ENCODE results near the gene KRT31. TPM values are rescaled to one million over a fixed set of nuclear protein-coding genes. Genes with fewer than 3 reads are reported as not detected.
"Not testable (repeated sequence)": the region's sequence is repeated elsewhere in the genome, so short reads cannot be mapped to it uniquely, and the experiment has no call there.

KRT31 gene
- total and polyA plus RNA-seq, 3 donors from 2014 or later = 0.53 to 0.74 TPM; not detected in 1

- 82 to 89% methylated on average over 4 of the region's 4 CpGs for whole genome bisulfite sequencing, 2 donors
- H3K4me3 ChIP-seq = no peak overlapping the region
- H3K36me3 ChIP-seq (ENCODE audit: low read depth, missing control alignments) = no peaks in the 10 kb centered on the region
- no peak for TF ChIP-seq POLR2A (IDR thresholded peaks at IDR 0.05)
- TF ChIP-seq, protein P1, sequence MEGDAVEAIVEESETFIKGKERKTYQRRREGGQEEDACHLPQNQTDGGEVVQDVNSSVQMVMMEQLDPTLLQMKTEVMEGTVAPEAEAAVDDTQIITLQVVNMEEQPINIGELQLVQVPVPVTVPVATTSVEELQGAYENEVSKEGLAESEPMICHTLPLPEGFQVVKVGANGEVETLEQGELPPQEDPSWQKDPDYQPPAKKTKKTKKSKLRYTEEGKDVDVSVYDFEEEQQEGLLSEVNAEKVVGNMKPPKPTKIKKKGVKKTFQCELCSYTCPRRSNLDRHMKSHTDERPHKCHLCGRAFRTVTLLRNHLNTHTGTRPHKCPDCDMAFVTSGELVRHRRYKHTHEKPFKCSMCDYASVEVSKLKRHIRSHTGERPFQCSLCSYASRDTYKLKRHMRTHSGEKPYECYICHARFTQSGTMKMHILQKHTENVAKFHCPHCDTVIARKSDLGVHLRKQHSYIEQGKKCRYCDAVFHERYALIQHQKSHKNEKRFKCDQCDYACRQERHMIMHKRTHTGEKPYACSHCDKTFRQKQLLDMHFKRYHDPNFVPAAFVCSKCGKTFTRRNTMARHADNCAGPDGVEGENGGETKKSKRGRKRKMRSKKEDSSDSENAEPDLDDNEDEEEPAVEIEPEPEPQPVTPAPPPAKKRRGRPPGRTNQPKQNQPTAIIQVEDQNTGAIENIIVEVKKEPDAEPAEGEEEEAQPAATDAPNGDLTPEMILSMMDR (IDR thresholded peaks at IDR 0.05) = no peak
- H3K4me1 ChIP-seq = no peaks in the 10 kb centered on the region
- DNase-seq = no peak
- H3K9me3 ChIP-seq = no peaks in the 10 kb centered on the region
- H3K27me3 ChIP-seq = no peaks in the 10 kb centered on the region
- no peak overlapping the region for H3K27ac ChIP-seq
- intact Hi-C loops (cut with DNase I; ENCODE audit: low total_unique reads) = no loop called here
Observed at GRCh38 chr17:41403404-41404023, 6.1 kb upstream of the KRT31 start.

- intact Hi-C loops (cut with DNase I; ENCODE audit: low total_unique reads) = no loop called here
- Histone ChIP-seq H3K36me3 (ENCODE audit: low read depth, missing control alignments) (no peaks in the 10 kb centered on the region), H3K27ac (no peak overlapping the region)
Observed at GRCh38 chr17:41402161-41402560, 4.8 kb upstream of the KRT31 start.

GRCh38 chr17:41396340-41396739 is 1.1 kb downstream of the KRT31 start:
- H3K27ac ChIP-seq = no peak overlapping the region
- H3K9me3 ChIP-seq = no peaks in the 10 kb centered on the region
- H3K27me3 ChIP-seq = no peaks in the 10 kb centered on the region
- no peaks in the 10 kb centered on the region for H3K36me3 ChIP-seq (ENCODE audit: low read depth, missing control alignments)
- no peak for DNase-seq
- H3K4me1 ChIP-seq = peaks cover 9% of the 10 kb centered on the region
- intact Hi-C loops (cut with DNase I; ENCODE audit: low total_unique reads) = no loop called here
- WGBS, 2 donors = 78 to 97% methylated on average over 7 of the region's 7 CpGs
- H3K4me3 ChIP-seq = no peak overlapping the region
- no peak for TF ChIP-seq POLR2A (IDR thresholded peaks at IDR 0.05)
- TF ChIP-seq, protein P1 (IDR thresholded peaks at IDR 0.05) = no peak

More at GRCh38 chr17:41402161-41402560, 4.8 kb upstream of the KRT31 start:
- no peaks in the 10 kb centered on the region for H3K4me1 ChIP-seq
- no peaks in the 10 kb centered on the region for H3K27me3 ChIP-seq
- DNase-seq = no peak
- WGBS, 2 donors = 65 to 70% methylated on average over 5 of the region's 5 CpGs
- no peak overlapping the region for H3K4me3 ChIP-seq
- no peak for TF ChIP-seq POLR2A (IDR thresholded peaks at IDR 0.05)
- TF ChIP-seq, protein P1 (IDR thresholded peaks at IDR 0.05) = no peak
- no peaks in the 10 kb centered on the region for H3K9me3 ChIP-seq

- intact Hi-C loops (cut with DNase I; ENCODE audit: low total_unique reads) = no loop called here
- no peak overlapping the region for H3K4me3 ChIP-seq
- H3K9me3 ChIP-seq = no peaks in the 10 kb centered on the region
- peaks cover 9% of the 10 kb centered on the region for H3K4me1 ChIP-seq
- H3K36me3 ChIP-seq (ENCODE audit: low read depth, missing control alignments) = no peaks in the 10 kb centered on the region
- H3K27ac ChIP-seq = no peak overlapping the region
- 100% methylated on average over 1 of the region's 1 CpG for WGBS, 2 donors
- TF ChIP-seq POLR2A (IDR thresholded peaks at IDR 0.05) = no peak
- TF ChIP-seq, protein P1 (IDR thresholded peaks at IDR 0.05) = no peak
- no peak for DNase-seq
- no peaks in the 10 kb centered on the region for H3K27me3 ChIP-seq
Observed at GRCh38 chr17:41395611-41396010, 1.8 kb downstream of the KRT31 start.

DNA sequence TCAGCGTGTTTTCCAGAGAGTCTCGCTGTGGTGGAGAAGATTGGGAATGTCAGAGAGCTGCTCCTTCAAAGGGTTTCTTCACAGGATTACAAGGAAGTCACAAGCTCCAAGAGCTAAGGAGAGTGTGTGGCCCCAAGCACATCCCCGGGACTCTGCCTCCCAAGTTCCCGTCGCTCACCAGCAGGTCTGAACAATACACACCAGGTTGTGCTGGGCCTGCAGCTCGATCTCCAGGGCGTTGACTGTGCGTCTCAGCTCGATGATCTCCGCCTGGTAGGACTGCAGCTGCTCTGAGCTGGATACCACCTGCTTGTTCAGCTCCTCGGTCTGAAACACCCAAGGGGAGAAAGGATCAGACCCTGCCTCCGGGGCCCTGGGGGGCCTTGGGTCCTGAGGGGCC is 2.4 kb downstream of the KRT31 start:
- 92 to 93% methylated on average over 6 to 12 of the region's 12 CpGs for WGBS, 2 donors
- H3K9me3 ChIP-seq; H3K36me3 ChIP-seq (ENCODE audit: low read depth, missing control alignments); DNase-seq; H3K4me1 ChIP-seq; H3K27ac ChIP-seq; intact Hi-C loops (cut with DNase I; ENCODE audit: low total_unique reads); H3K27me3 ChIP-seq; H3K4me3 ChIP-seq: not testable (repeated sequence)
